Subcutaneous abdominal adipose tissue (tissue), 5 donors: ENCODE measurements around the gene POTEJ.
"Not testable (repeated sequence)": the region's sequence is repeated elsewhere in the genome, so short reads cannot be mapped to it uniquely, and the experiment has no call there.

Experiments used
- H3K27ac ChIP-seq: one replicate; pipeline ENCODE4 v1.7.0; 2013; ENCODE audit warnings: low read depth, mild to moderate bottlenecking, inconsistent platforms, low read length, moderate library complexity
- H3K27me3 ChIP-seq, 5 donors: one replicate each; pipeline ENCODE4 v1.7.0; 2013; ENCODE audit warnings: low read length in 5 of 5, inconsistent platforms in 1 of 5; ENCODE audit not compliant: control insufficient read depth in 5 of 5, insufficient read depth in 4 of 5
- H3K36me3 ChIP-seq, 5 donors: one replicate each; pipeline ENCODE4 v1.7.0; 2013; ENCODE audit warnings: low read length in 5 of 5; ENCODE audit not compliant: control insufficient read depth in 5 of 5, insufficient read depth in 5 of 5
- H3K4me1 ChIP-seq, 5 donors: one replicate each; pipeline ENCODE4 v1.7.0; 2013; ENCODE audit warnings: low read length in 5 of 5, mild to moderate bottlenecking in 3 of 5, moderate library complexity in 1 of 5; ENCODE audit not compliant: control insufficient read depth in 5 of 5, insufficient read depth in 5 of 5
- H3K4me3 ChIP-seq, 5 donors: one replicate each; pipeline ENCODE4 v1.7.0; 2013; ENCODE audit warnings: low read length in 5 of 5, low read depth in 1 of 5
- H3K9ac ChIP-seq, 5 donors: one replicate each; pipeline ENCODE4 v1.7.0; 2013; ENCODE audit warnings: low read length in 5 of 5, mild to moderate bottlenecking in 4 of 5, moderate library complexity in 3 of 5
- H3K9me3 ChIP-seq, 5 donors: one replicate each; pipeline ENCODE4 v1.7.0; 2013; ENCODE audit warnings: low read length in 5 of 5; ENCODE audit not compliant: control insufficient read depth in 5 of 5
- donor health status: healthy.
- donor health status: healthy.
- donor health status: healthy.
- donor health status: healthy.
- donor health status: healthy.

Gene POTEJ

DNA sequence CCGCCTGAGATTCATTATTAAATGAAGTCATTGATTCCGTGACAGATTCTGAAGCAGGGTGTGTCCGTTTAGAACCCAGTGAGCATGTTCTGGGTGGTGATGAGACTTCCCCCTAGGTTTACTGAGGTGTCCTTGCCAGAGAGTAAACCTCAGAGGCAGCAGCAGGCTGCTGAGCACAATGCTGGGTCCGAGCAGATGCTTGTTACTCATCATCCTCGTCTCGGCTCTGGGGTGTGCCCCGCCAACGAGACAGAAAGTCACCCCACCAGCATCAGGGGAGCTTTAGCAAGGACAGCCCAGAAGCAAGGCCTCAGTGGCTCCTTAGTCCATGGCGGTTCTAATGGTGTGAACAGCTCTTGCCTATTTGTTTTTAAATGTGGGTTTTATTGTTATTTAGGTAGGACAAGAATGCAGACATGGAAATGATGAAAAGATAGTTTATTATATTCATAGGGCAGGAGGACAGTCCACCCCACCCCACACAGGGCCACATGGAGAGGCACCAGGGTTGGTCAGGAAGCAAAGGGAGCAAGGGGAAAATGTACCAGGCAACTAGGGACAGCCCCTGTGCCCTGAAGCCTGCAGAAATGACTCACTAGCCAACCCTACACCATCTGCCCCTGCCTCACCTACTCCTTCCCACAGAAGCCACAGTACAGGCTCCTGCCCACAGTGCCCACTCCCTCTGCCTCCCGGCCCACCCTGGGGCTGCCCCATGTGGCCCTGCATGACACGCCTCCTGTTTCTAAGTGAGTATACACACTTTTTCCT lies 22.4 kb upstream of the POTEJ start:
- H3K36me3 ChIP-seq, H3K27me3 ChIP-seq, H3K9ac ChIP-seq, H3K27ac ChIP-seq, H3K4me3 ChIP-seq, H3K4me1 ChIP-seq, H3K9me3 ChIP-seq: not testable (repeated sequence)

- H3K27me3 ChIP-seq, H3K9me3 ChIP-seq, H3K4me3 ChIP-seq, H3K9ac ChIP-seq, H3K4me1 ChIP-seq, H3K36me3 ChIP-seq, H3K27ac ChIP-seq: not testable (repeated sequence)
Measured at GRCh38 chr2:130590170-130590841, 20.9 kb upstream of the POTEJ start.

DNA sequence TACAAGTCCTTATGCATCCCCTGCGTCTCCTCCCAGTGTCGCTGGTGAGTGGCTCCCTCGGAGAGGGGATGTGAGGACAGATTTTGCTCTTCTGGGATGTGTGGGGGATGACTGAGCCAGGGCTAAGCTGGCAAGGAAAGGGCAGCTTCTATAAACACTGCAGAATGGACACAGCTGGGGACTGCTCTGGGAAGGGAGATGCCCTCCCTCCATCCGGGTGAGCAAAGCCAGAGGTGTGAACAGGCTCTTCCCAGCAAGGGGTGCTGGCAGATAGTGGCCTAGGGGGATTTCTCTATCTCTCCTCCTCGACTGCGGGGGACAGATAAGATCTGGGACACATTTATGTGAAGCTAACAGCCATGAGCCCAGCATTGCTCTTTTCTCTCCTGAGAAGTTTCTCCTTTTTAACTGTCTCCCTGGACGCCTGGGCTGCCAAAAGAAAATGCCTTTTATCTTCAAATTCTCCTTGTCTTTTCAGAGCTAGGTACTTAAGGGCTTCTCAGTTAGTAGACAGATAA lies 20.3 kb upstream of the POTEJ start:
- not testable (repeated sequence) for H3K9me3 ChIP-seq, H3K36me3 ChIP-seq, H3K27ac ChIP-seq, H3K27me3 ChIP-seq, H3K9ac ChIP-seq, H3K4me3 ChIP-seq, H3K4me1 ChIP-seq

GRCh38 chr2:130592791-130593414 lies 18.3 kb upstream of the POTEJ start:
- not testable (repeated sequence) for H3K9ac ChIP-seq, H3K36me3 ChIP-seq, H3K4me3 ChIP-seq, H3K4me1 ChIP-seq, H3K27ac ChIP-seq, H3K9me3 ChIP-seq, H3K27me3 ChIP-seq

DNA sequence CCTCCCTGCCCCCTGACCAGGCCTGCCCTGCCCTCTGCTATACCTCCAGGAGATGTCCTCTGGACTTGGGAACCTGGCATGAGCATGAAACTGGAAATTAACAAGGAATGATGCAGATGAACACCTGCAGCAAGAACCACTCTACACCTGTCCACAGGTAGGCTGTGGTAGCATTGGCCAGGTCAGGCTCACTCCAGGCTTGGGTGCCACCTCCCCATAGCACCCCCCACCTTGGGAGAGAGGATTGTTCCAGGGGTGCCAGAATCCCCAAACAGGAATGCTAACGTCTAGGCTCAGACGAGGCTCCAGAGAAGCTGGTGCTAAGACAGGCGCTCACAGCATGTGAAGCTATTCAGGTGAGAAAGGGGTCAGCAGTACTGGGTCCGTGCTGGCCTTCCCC lies 17.2 kb upstream of the POTEJ start:
- H3K4me1 ChIP-seq, H3K9ac ChIP-seq, H3K36me3 ChIP-seq, H3K4me3 ChIP-seq, H3K9me3 ChIP-seq, H3K27me3 ChIP-seq, H3K27ac ChIP-seq: not testable (repeated sequence)

DNA sequence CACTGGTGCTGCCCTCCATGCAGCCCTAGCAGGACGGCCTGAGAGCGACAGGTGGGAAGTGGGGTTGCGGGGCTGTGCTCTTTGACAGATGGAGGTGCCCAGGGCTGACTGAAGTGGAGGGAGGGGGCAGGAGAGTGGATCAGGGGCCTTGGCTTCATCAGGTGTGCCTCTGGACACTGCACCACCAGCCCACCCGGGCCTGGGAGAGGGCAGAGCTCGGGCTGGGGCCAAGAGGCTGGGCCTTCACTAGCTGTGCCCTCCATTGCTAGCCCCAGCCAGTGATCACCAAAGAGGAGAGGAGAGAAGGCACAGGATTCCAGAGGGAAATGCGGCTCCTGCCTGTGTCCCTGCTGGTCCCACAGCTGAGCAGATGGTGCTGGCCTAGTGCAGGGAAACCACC lies 14.5 kb upstream of the POTEJ start:
- not testable (repeated sequence) for H3K4me1 ChIP-seq, H3K36me3 ChIP-seq, H3K27me3 ChIP-seq, H3K27ac ChIP-seq, H3K9ac ChIP-seq, H3K9me3 ChIP-seq, H3K4me3 ChIP-seq

GRCh38 chr2:130597994-130598393 lies 13.2 kb upstream of the POTEJ start:
- not testable (repeated sequence) for H3K9ac ChIP-seq, H3K27me3 ChIP-seq, H3K27ac ChIP-seq, H3K4me3 ChIP-seq, H3K4me1 ChIP-seq, H3K9me3 ChIP-seq, H3K36me3 ChIP-seq

DNA sequence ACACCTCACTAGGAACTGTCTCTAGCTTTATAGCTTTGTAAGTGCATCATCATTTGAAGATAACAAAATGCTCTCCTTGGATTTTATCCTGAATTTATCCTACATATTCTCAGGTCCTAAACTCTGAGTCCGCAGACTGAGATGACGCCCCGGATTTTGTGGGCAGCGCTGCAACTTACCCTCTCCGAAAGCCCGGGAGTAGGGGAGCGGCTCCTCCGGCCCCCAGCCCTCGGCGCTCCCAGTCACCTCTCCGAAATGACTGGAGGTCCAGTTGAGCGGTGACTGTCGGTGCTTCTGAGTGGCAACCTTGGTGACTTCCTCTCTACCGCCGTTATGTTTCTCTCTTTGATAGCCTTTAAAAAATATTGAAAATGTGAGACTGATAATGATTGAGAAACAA lies 12.8 kb upstream of the POTEJ start:
- not testable (repeated sequence) for H3K4me1 ChIP-seq, H3K4me3 ChIP-seq, H3K27ac ChIP-seq, H3K27me3 ChIP-seq, H3K9me3 ChIP-seq, H3K9ac ChIP-seq, H3K36me3 ChIP-seq

DNA sequence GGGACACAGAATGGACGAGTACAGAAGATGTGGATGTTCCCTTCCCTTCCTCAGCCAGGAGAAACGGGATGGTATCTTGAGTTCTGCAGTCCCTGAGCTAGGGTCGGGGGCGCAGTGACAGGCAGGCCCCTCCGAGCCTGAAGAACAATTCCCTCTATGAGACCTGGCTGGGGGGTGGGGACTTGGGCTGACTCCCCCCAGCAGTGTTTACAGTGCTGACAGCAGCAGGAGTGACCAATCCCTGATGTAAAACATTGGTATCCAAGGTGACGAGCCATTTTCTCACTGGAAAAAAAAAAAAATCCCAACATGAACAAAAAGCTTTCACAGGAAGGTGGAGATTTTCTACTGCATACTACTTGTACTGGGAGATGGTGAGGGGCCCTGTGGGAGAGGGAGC lies 11.8 kb upstream of the POTEJ start, which contains the start of gene CFC1:
TSS of gene CFC1 (minus strand) at position 183 of the 400 bp plus-strand sequence. CDS start 288 bp downstream, outside the sequence.
- not testable (repeated sequence) for H3K9ac ChIP-seq, H3K4me1 ChIP-seq, H3K27me3 ChIP-seq, H3K36me3 ChIP-seq, H3K9me3 ChIP-seq, H3K4me3 ChIP-seq, H3K27ac ChIP-seq

GRCh38 chr2:130599926-130600325 lies 11.3 kb upstream of the POTEJ start:
- H3K27me3 ChIP-seq, H3K4me3 ChIP-seq, H3K9ac ChIP-seq, H3K4me1 ChIP-seq, H3K36me3 ChIP-seq, H3K27ac ChIP-seq, H3K9me3 ChIP-seq: not testable (repeated sequence)
